Skeletal muscle satellite cell (primary cell): ENCODE data around the gene SLC43A1. TPM values are rescaled to one million over a fixed set of nuclear protein-coding genes. Genes with fewer than 3 reads are reported as not detected.

Experiments used
- small RNA-seq: library from RNA; depleted of rRNA; stranded (forward); fragments of <200 nt; gene quantifications from one replicate; pipeline ENCODE3, GENCODE V24; 2012

The SLC43A1 gene

Small RNAs within 50 kb of the gene (small RNA-seq; reads per million reads assigned to genes)
- gene RN7SL605P (not detected), gene RNA5SP341 (not detected)
